Measurements from ENCODE around the gene GLDN. TPM values are rescaled to one million over a fixed set of nuclear protein-coding genes. Genes with fewer than 3 reads are reported as not detected.

Gene GLDN
- total RNA-seq = 0.34 and 0.62 TPM in 2 replicates

- H3K36me3 Mint-ChIP-seq (ENCODE audit: low read depth) = no peaks in the 10 kb centered on the region
- DNase-seq (ENCODE audit: low spot score) = no peak
- intact Hi-C loops (cut with micrococcal nuclease) = no loop called here
- H3K4me3 Mint-ChIP-seq (ENCODE audit: low read depth) = no peak within 1 kb of the TSS
- no peaks in the 10 kb centered on the region for H3K9me3 Mint-ChIP-seq
- peaks cover 32% of the 10 kb centered on the region for H3K27me3 Mint-ChIP-seq (ENCODE audit: low read depth)
- no peaks in the 10 kb centered on the region for H3K4me1 Mint-ChIP-seq (ENCODE audit: low read depth)
- H3K27ac Mint-ChIP-seq = no peak within 1 kb of the TSS
These were observed at the start of gene GLDN for GRCh38 chr15:51341366-51342226. Gene GLDN, plus strand, starts transcription at chr15:51341655. Its CDS starts 30 bp downstream, at chr15:51341685.

GRCh38 chr15:51298620-51299019 lies 42.8 kb upstream of the GLDN start:
- Mint-ChIP-seq H3K4me3 (ENCODE audit: low read depth) (no peak overlapping the region), H3K27me3 (ENCODE audit: low read depth) (peaks cover 4% of the 10 kb centered on the region), H3K9me3 (no peaks in the 10 kb centered on the region), H3K4me1 (ENCODE audit: low read depth) (no peaks in the 10 kb centered on the region), H3K36me3 (ENCODE audit: low read depth) (no peaks in the 10 kb centered on the region), H3K27ac (no peak overlapping the region)
- DNase-seq (ENCODE audit: low spot score) = no peak
- intact Hi-C loops (cut with micrococcal nuclease) = no loop called here

- peaks cover 4% of the 10 kb centered on the region for H3K27me3 Mint-ChIP-seq (ENCODE audit: low read depth)
- intact Hi-C loops (cut with micrococcal nuclease) = no loop called here
- H3K9me3 Mint-ChIP-seq = no peaks in the 10 kb centered on the region
- no peak for DNase-seq (ENCODE audit: low spot score)
- H3K36me3 Mint-ChIP-seq (ENCODE audit: low read depth) = no peaks in the 10 kb centered on the region
- H3K27ac Mint-ChIP-seq = no peak overlapping the region
- H3K4me3 Mint-ChIP-seq (ENCODE audit: low read depth) = no peak overlapping the region
- H3K4me1 Mint-ChIP-seq (ENCODE audit: low read depth) = no peaks in the 10 kb centered on the region
These were observed 42.1 kb upstream of the GLDN start for GRCh38 chr15:51299187-51300015.

- intact Hi-C loops (cut with micrococcal nuclease) = no loop called here
- peaks cover 10% of the 10 kb centered on the region for H3K27me3 Mint-ChIP-seq (ENCODE audit: low read depth)
- no peaks in the 10 kb centered on the region for H3K9me3 Mint-ChIP-seq
- no peak for DNase-seq (ENCODE audit: low spot score)
- H3K4me1 Mint-ChIP-seq (ENCODE audit: low read depth) = no peaks in the 10 kb centered on the region
- H3K4me3 Mint-ChIP-seq (ENCODE audit: low read depth) = no peak overlapping the region
- H3K27ac Mint-ChIP-seq = no peak overlapping the region
- no peaks in the 10 kb centered on the region for H3K36me3 Mint-ChIP-seq (ENCODE audit: low read depth)
These were observed 39.0 kb upstream of the GLDN start for GRCh38 chr15:51302480-51302879.

GRCh38 chr15:51303462-51303980 lies 37.9 kb upstream of the GLDN start:
- H3K4me1 Mint-ChIP-seq (ENCODE audit: low read depth) = no peaks in the 10 kb centered on the region
- peaks cover 10% of the 10 kb centered on the region for H3K27me3 Mint-ChIP-seq (ENCODE audit: low read depth)
- H3K36me3 Mint-ChIP-seq (ENCODE audit: low read depth) = no peaks in the 10 kb centered on the region
- DNase-seq (ENCODE audit: low spot score) = no peak
- intact Hi-C loops (cut with micrococcal nuclease) = no loop called here
- H3K27ac Mint-ChIP-seq = no peak overlapping the region
- H3K9me3 Mint-ChIP-seq = no peaks in the 10 kb centered on the region
- no peak overlapping the region for H3K4me3 Mint-ChIP-seq (ENCODE audit: low read depth)

- Mint-ChIP-seq H3K4me1 (ENCODE audit: low read depth) (no peaks in the 10 kb centered on the region), H3K9me3 (no peaks in the 10 kb centered on the region), H3K27me3 (ENCODE audit: low read depth) (peaks cover 11% of the 10 kb centered on the region), H3K4me3 (ENCODE audit: low read depth) (no peak overlapping the region), H3K36me3 (ENCODE audit: low read depth) (no peaks in the 10 kb centered on the region), H3K27ac (no peak overlapping the region)
- intact Hi-C loops (cut with micrococcal nuclease) = no loop called here
- no peak for DNase-seq (ENCODE audit: low spot score)
These were observed 34.1 kb upstream of the GLDN start for GRCh38 chr15:51307325-51307724.

- intact Hi-C loops (cut with micrococcal nuclease) = no loop called here
- Mint-ChIP-seq H3K4me1 (ENCODE audit: low read depth) (no peaks in the 10 kb centered on the region), H3K27me3 (ENCODE audit: low read depth) (peaks cover 11% of the 10 kb centered on the region), H3K4me3 (ENCODE audit: low read depth) (no peak overlapping the region), H3K9me3 (no peaks in the 10 kb centered on the region), H3K27ac (no peak overlapping the region), H3K36me3 (ENCODE audit: low read depth) (no peaks in the 10 kb centered on the region)
- DNase-seq (ENCODE audit: low spot score) = no peak
These were observed 33.6 kb upstream of the GLDN start for GRCh38 chr15:51307811-51308210.

- Mint-ChIP-seq H3K9me3 (no peaks in the 10 kb centered on the region), H3K36me3 (ENCODE audit: low read depth) (no peaks in the 10 kb centered on the region), H3K27ac (no peak overlapping the region), H3K27me3 (ENCODE audit: low read depth) (peaks cover 11% of the 10 kb centered on the region), H3K4me3 (ENCODE audit: low read depth) (no peak overlapping the region), H3K4me1 (ENCODE audit: low read depth) (no peaks in the 10 kb centered on the region)
- no peak for DNase-seq (ENCODE audit: low spot score)
- intact Hi-C loops (cut with micrococcal nuclease) = no loop called here
These were observed 31.4 kb upstream of the GLDN start for GRCh38 chr15:51310064-51310463.

- no peak for DNase-seq (ENCODE audit: low spot score)
- intact Hi-C loops (cut with micrococcal nuclease) = no loop called here
- H3K27me3 Mint-ChIP-seq (ENCODE audit: low read depth) = peaks cover 11% of the 10 kb centered on the region
- H3K36me3 Mint-ChIP-seq (ENCODE audit: low read depth) = no peaks in the 10 kb centered on the region
- H3K27ac Mint-ChIP-seq = no peak overlapping the region
- no peaks in the 10 kb centered on the region for H3K4me1 Mint-ChIP-seq (ENCODE audit: low read depth)
- H3K4me3 Mint-ChIP-seq (ENCODE audit: low read depth) = no peak overlapping the region
- no peaks in the 10 kb centered on the region for H3K9me3 Mint-ChIP-seq
These were observed 29.9 kb upstream of the GLDN start for GRCh38 chr15:51311510-51311909.

GRCh38 chr15:51312166-51313073 lies 29.0 kb upstream of the GLDN start:
- no peaks in the 10 kb centered on the region for H3K4me1 Mint-ChIP-seq (ENCODE audit: low read depth)
- no peaks in the 10 kb centered on the region for H3K9me3 Mint-ChIP-seq
- no peak overlapping the region for H3K27ac Mint-ChIP-seq
- H3K36me3 Mint-ChIP-seq (ENCODE audit: low read depth) = no peaks in the 10 kb centered on the region
- H3K27me3 Mint-ChIP-seq (ENCODE audit: low read depth) = peaks cover 5% of the 10 kb centered on the region
- no peak overlapping the region for H3K4me3 Mint-ChIP-seq (ENCODE audit: low read depth)
- intact Hi-C loops (cut with micrococcal nuclease) = no loop called here
- DNase-seq (ENCODE audit: low spot score) = no peak

GRCh38 chr15:51313074-51313393 lies 28.4 kb upstream of the GLDN start:
- H3K4me3 Mint-ChIP-seq (ENCODE audit: low read depth) = no peak overlapping the region
- H3K36me3 Mint-ChIP-seq (ENCODE audit: low read depth) = no peaks in the 10 kb centered on the region
- DNase-seq (ENCODE audit: low spot score) = no peak
- H3K27me3 Mint-ChIP-seq (ENCODE audit: low read depth) = peaks cover 5% of the 10 kb centered on the region
- H3K4me1 Mint-ChIP-seq (ENCODE audit: low read depth) = no peaks in the 10 kb centered on the region
- H3K27ac Mint-ChIP-seq = no peak overlapping the region
- H3K9me3 Mint-ChIP-seq = no peaks in the 10 kb centered on the region
- intact Hi-C loops (cut with micrococcal nuclease) = no loop called here

GRCh38 chr15:51313644-51314280 lies 27.7 kb upstream of the GLDN start:
- DNase-seq (ENCODE audit: low spot score) = no peak

More at GRCh38 chr15:51313644-51314280, 27.7 kb upstream of the GLDN start:
- Mint-ChIP-seq H3K4me3 (ENCODE audit: low read depth) (no peak overlapping the region), H3K27me3 (ENCODE audit: low read depth) (peaks cover 5% of the 10 kb centered on the region), H3K27ac (no peak overlapping the region), H3K36me3 (ENCODE audit: low read depth) (no peaks in the 10 kb centered on the region), H3K4me1 (ENCODE audit: low read depth) (no peaks in the 10 kb centered on the region), H3K9me3 (no peaks in the 10 kb centered on the region)
- intact Hi-C loops (cut with micrococcal nuclease) = no loop called here
